DLD1 (cell line): ENCODE results near the gene XRN2.
"Not testable (repeated sequence)": the region's sequence is repeated elsewhere in the genome, so short reads cannot be mapped to it uniquely, and the experiment has no call there.

Experiments used
- in situ Hi-C: cut with HindIII; loops from 2 replicates; pipeline ENCODE4 v1.10.0; 2017; ENCODE audit warnings: low sequenced_read_pairs

Gene XRN2

DNA sequence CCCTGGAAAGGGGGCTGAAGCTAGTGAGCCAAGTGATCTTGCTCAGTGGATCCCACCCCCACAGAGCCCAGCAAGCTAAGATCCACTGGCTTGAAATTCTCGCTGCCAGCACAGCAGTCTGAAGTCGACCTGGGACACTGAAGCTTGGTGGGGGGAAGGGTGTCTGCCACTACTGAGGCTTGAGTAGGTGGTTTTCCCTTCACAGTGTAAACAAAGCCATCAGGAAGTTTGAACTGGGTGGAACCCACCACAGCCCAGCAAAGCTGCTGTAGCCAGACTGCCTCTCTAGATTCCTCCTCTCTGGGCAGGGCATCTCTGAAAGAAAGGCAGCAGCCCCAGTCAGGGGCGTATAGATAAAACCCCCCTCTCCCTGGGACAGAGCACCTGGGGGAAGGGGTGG is 110.9 kb downstream of the XRN2 start:
- in situ Hi-C loops = not testable (repeated sequence)

GRCh38 chr20:21419147-21419546 is 116.0 kb downstream of the XRN2 start:
- in situ Hi-C loops = not testable (repeated sequence)

DNA sequence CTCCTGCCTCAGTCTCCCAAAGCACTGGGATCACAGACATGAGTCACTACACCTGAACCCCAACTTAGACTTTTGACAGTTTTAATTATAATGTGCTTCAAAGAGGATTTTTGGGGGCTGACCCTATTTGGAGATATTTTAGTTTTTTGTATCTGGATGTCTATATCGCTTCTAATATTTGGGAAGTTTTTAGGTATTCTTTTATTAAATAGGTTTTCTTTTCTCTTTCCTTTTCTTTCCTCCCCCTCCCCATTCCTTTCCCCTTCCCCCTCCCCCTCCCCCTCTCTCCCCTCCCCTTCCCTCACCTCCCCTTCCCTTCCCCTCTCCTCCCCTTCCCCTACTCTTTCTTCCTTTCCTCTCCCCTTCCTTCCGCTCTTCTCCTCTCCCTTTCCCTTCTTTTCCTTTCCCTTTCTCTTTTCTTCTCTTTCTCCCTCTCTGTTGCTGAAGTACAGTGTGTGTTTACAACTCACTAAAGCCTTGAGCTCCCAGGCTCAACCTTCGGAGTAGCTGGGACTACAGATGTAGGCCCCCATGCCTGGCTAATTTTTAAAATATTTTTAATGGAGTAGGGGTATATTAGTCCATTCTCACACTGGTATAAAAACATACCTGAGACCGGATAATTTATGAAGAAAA is 118.6 kb downstream of the XRN2 start:
- in situ Hi-C loops = no loop called here

- in situ Hi-C loops = not testable (repeated sequence)
Measured at GRCh38 chr20:21423712-21424111, 120.6 kb downstream of the XRN2 start.

DNA sequence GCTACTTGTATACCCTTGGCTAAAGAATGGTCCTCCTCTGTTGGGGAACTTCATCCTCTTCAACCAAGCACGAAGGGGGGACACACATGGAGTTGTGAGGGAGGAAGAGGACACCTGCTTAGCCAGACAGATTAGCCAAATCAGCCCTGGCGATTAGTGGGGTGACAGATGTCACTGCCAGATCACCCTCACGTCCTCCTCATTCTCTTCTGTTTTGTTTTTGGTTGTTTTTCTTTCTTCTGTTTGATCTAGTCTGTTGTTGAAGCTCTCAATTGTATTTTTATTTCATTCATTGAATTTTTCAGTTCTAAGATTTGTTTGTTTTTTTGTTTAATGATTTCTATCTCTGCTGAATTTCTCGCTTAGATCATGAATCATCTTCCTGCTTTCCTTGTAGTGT is 121.7 kb downstream of the XRN2 start:
- in situ Hi-C loops = no loop called here

GRCh38 chr20:21430020-21430419 is 126.9 kb downstream of the XRN2 start:
- in situ Hi-C loops = no loop called here

DNA sequence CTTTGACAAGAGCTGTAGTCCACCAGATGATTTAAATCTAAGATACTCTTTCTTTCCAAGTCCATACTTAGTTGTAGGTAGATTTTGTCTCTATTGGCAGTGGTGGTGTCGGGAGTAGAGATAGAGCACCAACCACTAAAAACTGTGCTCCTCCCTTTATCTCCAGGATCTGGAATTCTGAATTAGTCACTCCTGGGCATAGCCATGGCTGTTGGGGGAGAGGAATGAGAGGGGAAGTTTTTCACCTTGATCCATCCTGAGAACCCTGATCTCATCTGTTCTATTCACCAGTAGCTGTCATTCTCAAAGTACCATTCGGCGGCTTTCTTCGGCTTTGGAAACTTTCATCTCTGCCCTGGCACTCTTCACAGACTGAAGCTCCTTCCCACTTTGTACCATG is 129.8 kb downstream of the XRN2 start:
- in situ Hi-C loops = no loop called here

- in situ Hi-C loops = no loop called here
Measured at GRCh38 chr20:21433329-21433890, 130.3 kb downstream of the XRN2 start.

DNA sequence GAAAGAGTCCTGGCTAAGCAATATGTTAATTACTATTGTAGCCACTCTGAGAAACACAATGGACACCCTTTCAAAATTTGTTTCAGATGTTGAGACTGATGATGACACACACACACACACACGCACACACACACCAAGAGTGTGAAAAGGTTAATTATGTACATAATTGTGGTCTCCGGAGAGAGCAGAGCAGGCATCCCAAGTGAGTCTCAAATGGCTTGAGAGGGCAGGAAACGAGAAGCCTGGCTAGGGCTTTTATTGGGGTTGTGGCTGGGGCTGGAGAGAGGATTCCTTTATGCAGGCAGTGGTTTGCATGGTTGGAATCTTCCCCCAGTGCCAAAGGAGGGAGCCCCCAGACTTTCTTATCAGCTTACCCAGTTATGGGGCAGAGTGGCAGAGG is 132.4 kb downstream of the XRN2 start:
- in situ Hi-C loops = no loop called here

DNA sequence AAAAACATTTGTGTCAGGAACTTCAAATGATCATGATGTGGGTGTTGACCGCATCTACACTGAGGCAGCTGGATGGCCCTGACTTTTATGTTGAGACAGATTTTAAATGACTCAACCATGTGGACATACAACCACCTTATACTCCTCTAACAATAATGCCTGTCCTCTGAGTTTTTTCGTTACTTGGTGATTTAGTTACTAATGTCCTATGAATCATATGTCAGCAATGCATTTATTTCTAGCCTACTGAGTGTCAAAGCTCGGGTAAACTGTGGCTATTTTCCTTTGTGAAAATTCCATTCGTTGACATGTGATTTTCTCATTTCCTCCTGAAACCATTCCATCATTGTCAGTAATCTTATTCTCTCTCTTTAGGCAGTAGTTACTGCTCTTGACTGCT is 133.1 kb downstream of the XRN2 start:
- in situ Hi-C loops = no loop called here

- in situ Hi-C loops = no loop called here
Measured at GRCh38 chr20:21437248-21437647, 134.1 kb downstream of the XRN2 start.

DNA sequence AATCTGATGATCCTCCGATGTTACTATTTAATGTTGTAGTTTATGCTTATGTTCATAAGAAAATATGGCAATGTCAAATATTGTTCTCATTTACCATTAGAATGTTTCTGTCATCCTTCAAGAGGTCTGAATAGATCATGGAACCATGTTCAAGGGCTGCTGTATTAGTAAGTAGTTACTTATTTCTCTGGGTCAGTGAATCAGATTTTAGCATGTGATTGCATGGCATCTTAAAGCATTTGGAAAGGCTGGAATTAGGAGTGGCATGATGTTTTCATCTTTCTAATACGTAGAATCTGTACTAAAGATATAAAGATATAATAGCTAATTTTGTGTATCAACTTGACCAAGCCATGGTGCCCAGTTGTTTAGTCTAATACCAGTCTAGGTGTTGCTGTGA is 134.7 kb downstream of the XRN2 start:
- in situ Hi-C loops = no loop called here
